GM12878 (cell line): ENCODE measurements around the gene KCNIP3. TPM values are rescaled to one million over a fixed set of nuclear protein-coding genes. Genes with fewer than 3 reads are reported as not detected.

ENCODE experiments used
- ATAC-seq: fragments of 200-7000 bp; cut with Tn5 transposase; 3 replicates; pipeline ENCODE4 v1.9.1; 2020; ENCODE audit warnings: mild to moderate bottlenecking, moderate library complexity
- BruUV-seq: library from RNA; stranded (reverse); fragments of 400-500 nt; replicated peaks from 2 replicates; lab custom pipeline; 2021; lab: Mats Ljungman, UMichigan
- CTCF ChIA-PET: fragments of 300-600 bp; sonication (Branson Sonifier 250); formaldehyde crosslinking; extraction: SDS; loops from one replicate; lab custom pipeline; 2021; ENCODE audit warnings: inconsistent platforms; lab: Yijun Ruan, JAX
- POLR2A ChIA-PET: fragments of 350-600 bp; formaldehyde crosslinking; extraction: SDS; loops from one replicate; lab custom pipeline; 2021; ENCODE audit warnings: inconsistent platforms; lab: Charles Lee
- RAD21 ChIA-PET: fragments of 300-600 bp; sonication (Branson Sonifier 250); formaldehyde crosslinking; loops from one replicate; lab custom pipeline; 2023; ENCODE audit warnings: antibody characterized with exemption; ENCODE audit not compliant: unreplicated experiment; lab: Charles Lee
- SMC1A ChIA-PET: fragments of 300-600 bp; sonication (Branson Sonifier 250); formaldehyde crosslinking; loops from one replicate; lab custom pipeline; 2023; ENCODE audit not compliant: unreplicated experiment, uncharacterized antibody; lab: Charles Lee
- DNase-seq: peaks from one replicate; pipeline ENCODE4 v3.0.0-alpha.2; 2011; ENCODE audit warnings: low read depth, low spot score
- FAIRE-seq: peaks from 3 replicates; lab custom pipeline; 2011; peaks lifted over from hg19 to GRCh38; lab: Jason Lieb, UNC
- H2AFZ ChIP-seq: 2 replicates; pipeline ENCODE4 v1.6.0; 2011; ENCODE audit warnings: low read depth, low read length, control low read depth; ENCODE audit not compliant: control insufficient read depth
- H3K27ac ChIP-seq: 2 replicates; pipeline ENCODE4 v1.5.1; 2011; ENCODE audit warnings: control low read depth; ENCODE audit not compliant: control insufficient read depth, insufficient read depth
- H3K27me3 ChIP-seq, 2 experiments: replicated peaks in 1 of 2; 2 replicates each; pipeline versions ENCODE4 v1.6.0 to v1.6.1; 2011; ENCODE audit warnings: low read length in 1 of 2; ENCODE audit not compliant: control insufficient read depth in 2 of 2, insufficient read depth in 2 of 2
- H3K36me3 ChIP-seq, 2 experiments: 2 replicates each; pipeline ENCODE4 v1.5.1; 2011; ENCODE audit warnings: low read length in 1 of 2; ENCODE audit not compliant: control insufficient read depth in 2 of 2, insufficient read depth in 2 of 2
- H3K4me1 ChIP-seq: 2 replicates; pipeline ENCODE4 v1.6.1; 2011; ENCODE audit warnings: mild to moderate bottlenecking, low read length, moderate library complexity, mixed read lengths; ENCODE audit not compliant: control insufficient read depth, insufficient read depth
- H3K4me2 ChIP-seq: 2 replicates; pipeline ENCODE4 v1.6.0; 2011; ENCODE audit warnings: control low read depth; ENCODE audit not compliant: control insufficient read depth, insufficient read depth
- H3K4me3 ChIP-seq: fragments of 200-600 bp; sonication (generic); 2 replicates; pipeline ENCODE4 v1.5.1; 2016
- H3K79me2 ChIP-seq: 2 replicates; pipeline ENCODE4 v1.6.0; 2011; ENCODE audit warnings: low read length; ENCODE audit not compliant: control insufficient read depth, insufficient read depth
- H3K9ac ChIP-seq: 2 replicates; pipeline ENCODE4 v1.8.0; 2011; ENCODE audit warnings: low read length, control low read depth, mixed read lengths; ENCODE audit not compliant: control insufficient read depth, insufficient read depth
- H3K9me3 ChIP-seq: replicated peaks from 3 replicates; pipeline ENCODE4 v1.5.1; 2011; ENCODE audit warnings: mild to moderate bottlenecking, low read length; ENCODE audit not compliant: control insufficient read depth, insufficient read depth
- H4K20me1 ChIP-seq: 2 replicates; pipeline ENCODE4 v1.6.0; 2011; ENCODE audit not compliant: control insufficient read depth, insufficient read depth
- ATF7 ChIP-seq: fragments of 450-650 bp; IDR thresholded peaks from 2 replicates; pipeline ENCODE4 v1.6.1; 2016; ENCODE audit warnings: low read depth, mild to moderate bottlenecking
- BMI1 ChIP-seq: fragments of 450-650 bp; IDR thresholded peaks from 2 replicates; pipeline ENCODE4 v1.6.1; 2016; ENCODE audit warnings: mild to moderate bottlenecking, moderate library complexity, borderline replicate concordance
- ELK1 ChIP-seq: IDR thresholded peaks from 2 replicates; pipeline ENCODE4 v1.6.1; 2012; ENCODE audit warnings: low read depth, low read length, improper control_type of control experiment
- LARP7 ChIP-seq: fragments of 450-650 bp; IDR thresholded peaks from 2 replicates; pipeline ENCODE4 v1.6.1; 2017; ENCODE audit warnings: mild to moderate bottlenecking
- NFXL1 ChIP-seq: fragments of 450-650 bp; IDR thresholded peaks from 2 replicates; pipeline ENCODE4 v1.6.1; 2017; ENCODE audit warnings: antibody characterized with exemption, mild to moderate bottlenecking, borderline replicate concordance
- NR2C2 ChIP-seq: IDR thresholded peaks from 2 replicates; pipeline ENCODE4 v1.6.1; 2011; ENCODE audit warnings: borderline replicate concordance, low read depth; ENCODE audit not compliant: control insufficient read depth, insufficient read length
- RAD51 ChIP-seq: fragments of 450-650 bp; IDR thresholded peaks from 2 replicates; pipeline ENCODE4 v1.6.1; 2016; ENCODE audit warnings: moderate library complexity, mild to moderate bottlenecking, inconsistent platforms
- SMAD5 ChIP-seq: IDR thresholded peaks from 2 replicates; pipeline ENCODE4 v1.6.1; 2016; ENCODE audit warnings: antibody characterized with exemption, low read depth
- TAF1 ChIP-seq: IDR thresholded peaks from 2 replicates; pipeline ENCODE4 v1.6.1; 2011; ENCODE audit warnings: mild to moderate bottlenecking, low read depth, low read length, borderline replicate concordance
- TARDBP ChIP-seq: IDR thresholded peaks from 2 replicates; pipeline ENCODE4 v1.6.1; 2016; ENCODE audit warnings: borderline replicate concordance
- ZBED1 ChIP-seq: IDR thresholded peaks from 2 replicates; pipeline ENCODE4 v1.6.1; 2016; ENCODE audit warnings: borderline replicate concordance
- WGBS: methylation state at CpG from one replicate; pipeline ENCODE4 v1.1.6; 2016; ENCODE audit warnings: low lambda C conversion rate; ENCODE audit not compliant: insufficient replicate concordance, insufficient coverage; ENCODE audit errors: missing lambda C conversion rate; 5-methylcytosine and 5-hydroxymethylcytosine counted together
- in situ Hi-C: fragments of 300-500 bp; cut with MboI; formaldehyde crosslinking; loops from 9 replicates; pipeline ENCODE4 v1.14.3; 2018; ENCODE audit warnings: mixed read lengths
- intact Hi-C: fragments of 100-400 bp; cut with micrococcal nuclease; formaldehyde crosslinking; loops from one replicate; pipeline ENCODE4 v1.14.2; 2022; ENCODE audit not compliant: unreplicated experiment
- polyA plus RNA-seq, 11 experiments: library from polyadenylated mRNA; depleted of rRNA in 4 of 11; unstranded in 6 of 11; stranded (reverse) in 5 of 11; fragments of >200 nt; fragmentation: Nextera tagmentation in 4 of 11; fragmentation: Illumina TruSeq in 1 of 11; extraction: Ambion mirVana in 4 of 11; extraction: Trizol in 1 of 11; gene quantifications; 1 replicate in 1 of 11; 2 replicates in 10 of 11; pipeline versions ENCODE4 v1.2.1 to v1.2.3, GENCODE V29; 2011 to 2016; ENCODE audit warnings: inconsistent platforms in 2 of 11, missing spikeins in 2 of 11, low read depth in 1 of 11
- total RNA-seq, 4 experiments: library from RNA; depleted of rRNA in 3 of 4; stranded (reverse); fragments of >200 nt in 3 of 4; fragmentation: Illumina TruSeq in 1 of 4; extraction: Trizol in 1 of 4; gene quantifications; 2 replicates each; pipeline versions ENCODE4 v1.2.1 to v1.2.3, GENCODE V29; 2013 to 2021

KCNIP3 gene
- total and polyA plus RNA-seq, 10 of the 15 experiments (the other 5 are each of a cell fraction or from before 2014, with no cell fraction given), result not detected

GRCh38 chr2:95311815-95312542 lies 14.8 kb downstream of the KCNIP3 start:
- H2AFZ ChIP-seq, result no peak overlapping the region
- RAD21 ChIA-PET, result interaction anchor here (0.6 kb wide), 1 partner anchor 75 kb away, joined by 3 read pairs; no protein-coding TSS in a partner anchor
- H3K27ac ChIP-seq, result no peak overlapping the region
- H3K27me3 ChIP-seq, result no peaks in the 10 kb centered on the region; a peak in 1 of 4 replicates
- DNase-seq (no peak), ATAC-seq (no peak), FAIRE-seq (no peak)
- H3K4me2 ChIP-seq, result no peak overlapping the region
- no peaks in the 10 kb centered on the region for H4K20me1 ChIP-seq
- H3K9me3 ChIP-seq, result no peaks in the 10 kb centered on the region
- SMC1A ChIA-PET, result interaction anchor here (0.6 kb wide), 1 partner anchor 288 kb away, joined by 3 read pairs; no protein-coding TSS in a partner anchor
- no peak overlapping the region for H3K9ac ChIP-seq
- TF ChIP-seq NFXL1 (no peak), SMAD5 (no peak), ELK1 (no peak), TAF1 (no peak), RAD51 (no peak), TARDBP (no peak), ATF7 (no peak), BMI1 (no peak), NR2C2 (no peak), LARP7 (no peak), ZBED1 (no peak)
- CTCF ChIA-PET, result no interaction called here
- 36% methylated on average over 24 of the region's 26 CpGs for WGBS
- in situ Hi-C loops (no loop called here), intact Hi-C loops (no loop called here)
- no peaks in the 10 kb centered on the region for H3K79me2 ChIP-seq
- no peaks in the 10 kb centered on the region for H3K4me1 ChIP-seq
- no peak overlapping the region for H3K4me3 ChIP-seq
- POLR2A ChIA-PET, result no interaction called here
- H3K36me3 ChIP-seq, result no peaks in the 10 kb centered on the region
- BruUV-seq, result no TSS peak
